ENCODE data around the gene GPSM3. TPM values are rescaled to one million over a fixed set of nuclear protein-coding genes. Genes with fewer than 3 reads are reported as not detected.

The GPSM3 gene
- total and polyA plus RNA-seq, 4 donors, result 8.1 to 145 (median 47.3) TPM

DNA sequence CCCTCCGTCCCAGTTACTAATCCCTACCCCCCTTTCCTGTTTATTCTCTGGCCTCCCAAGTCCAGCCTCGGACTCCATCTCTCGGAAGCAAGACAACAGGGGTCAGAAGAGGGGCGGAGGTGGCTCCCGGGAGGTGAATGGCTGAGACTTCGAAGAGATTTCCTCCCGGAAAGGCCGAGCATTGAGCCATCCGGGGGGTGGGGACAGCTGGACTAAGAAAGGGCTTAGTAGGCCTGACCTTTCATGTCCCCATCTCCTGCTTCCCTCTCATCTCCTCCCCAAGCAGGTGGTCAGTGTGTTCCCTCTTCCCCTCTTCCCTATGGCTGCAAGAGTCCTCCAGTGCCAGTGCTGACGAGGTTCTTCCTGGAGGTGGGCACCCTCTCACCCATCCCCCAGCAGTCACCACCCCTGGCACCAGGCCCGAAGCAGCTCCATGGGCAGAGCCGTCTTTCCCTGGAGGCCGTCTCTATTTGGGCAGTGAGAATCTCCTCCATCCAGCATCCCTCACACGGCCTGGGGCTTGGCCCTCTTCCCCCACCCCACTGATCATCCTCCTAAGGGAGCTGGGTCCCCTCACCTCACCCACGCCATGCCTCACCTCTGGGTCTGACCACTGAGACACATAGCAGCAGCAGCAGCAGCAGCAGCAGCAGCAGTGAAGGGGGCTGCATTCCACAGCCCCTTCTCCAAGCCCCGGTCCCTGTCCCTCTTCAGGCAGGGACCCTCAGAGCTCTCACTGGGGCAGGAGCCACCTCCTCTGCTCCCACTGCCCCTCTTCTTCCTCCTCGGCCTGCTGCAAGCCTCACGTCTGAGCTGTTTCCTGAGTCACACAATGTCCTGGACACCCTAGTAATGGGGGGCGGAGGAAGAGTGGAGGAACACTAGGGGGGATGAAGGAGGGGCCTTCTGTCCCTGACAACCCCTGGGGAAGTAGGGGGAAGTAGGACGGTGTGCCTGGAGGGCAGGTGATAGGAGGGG lies 31.1 kb upstream of the GPSM3 start, which contains the start of gene NOTCH4:
Gene NOTCH4, minus strand, starts transcription at position 810 of the 978 bp plus-strand sequence. Its CDS starts 139 bp downstream, at position 671.
- Histone ChIP-seq H3K27ac (ENCODE audit: low read depth in 1 of 2, low read length in 1 of 2) (peak within 1 kb of the TSS; percentile 45 to 76), H3K36me3 (ENCODE audit: control insufficient read depth in 4 of 4, insufficient read depth in 4 of 4, low read length in 4 of 4) (peaks cover 0 to 6% (median 0%) of the 10 kb centered on the region in 4 donors), H3K4me3 (peak within 1 kb of the TSS; percentile 20), H3K9ac (ENCODE audit: insufficient read depth in 1 of 2, low read length in 2 of 2) (no peak within 1 kb of the TSS), H3K9me3 (ENCODE audit: control insufficient read depth in 4 of 4, insufficient read depth in 3 of 4, low read length in 3 of 4) (no peaks in the 10 kb centered on the region), H3K4me1 (ENCODE audit: control insufficient read depth in 5 of 5, insufficient read depth in 5 of 5, low read length in 5 of 5) (peaks cover 0 to 7% (median 0%) of the 10 kb centered on the region in 5 donors), H3K27me3 (ENCODE audit: control insufficient read depth in 3 of 3, insufficient read depth in 3 of 3, low read length in 2 of 3) (no peaks in the 10 kb centered on the region)
- TF ChIP-seq, protein P1, sequence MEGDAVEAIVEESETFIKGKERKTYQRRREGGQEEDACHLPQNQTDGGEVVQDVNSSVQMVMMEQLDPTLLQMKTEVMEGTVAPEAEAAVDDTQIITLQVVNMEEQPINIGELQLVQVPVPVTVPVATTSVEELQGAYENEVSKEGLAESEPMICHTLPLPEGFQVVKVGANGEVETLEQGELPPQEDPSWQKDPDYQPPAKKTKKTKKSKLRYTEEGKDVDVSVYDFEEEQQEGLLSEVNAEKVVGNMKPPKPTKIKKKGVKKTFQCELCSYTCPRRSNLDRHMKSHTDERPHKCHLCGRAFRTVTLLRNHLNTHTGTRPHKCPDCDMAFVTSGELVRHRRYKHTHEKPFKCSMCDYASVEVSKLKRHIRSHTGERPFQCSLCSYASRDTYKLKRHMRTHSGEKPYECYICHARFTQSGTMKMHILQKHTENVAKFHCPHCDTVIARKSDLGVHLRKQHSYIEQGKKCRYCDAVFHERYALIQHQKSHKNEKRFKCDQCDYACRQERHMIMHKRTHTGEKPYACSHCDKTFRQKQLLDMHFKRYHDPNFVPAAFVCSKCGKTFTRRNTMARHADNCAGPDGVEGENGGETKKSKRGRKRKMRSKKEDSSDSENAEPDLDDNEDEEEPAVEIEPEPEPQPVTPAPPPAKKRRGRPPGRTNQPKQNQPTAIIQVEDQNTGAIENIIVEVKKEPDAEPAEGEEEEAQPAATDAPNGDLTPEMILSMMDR (IDR thresholded peaks at IDR 0.05; ENCODE audit: control extremely low read depth, extremely low read depth), result no peak
- ATAC-seq (ENCODE audit: insufficient read depth, low FRiP score), result no peak
- WGBS, 2 donors, result 53 to 54% methylated on average over 19 to 20 of the region's 20 CpGs
- peak in 1 of 3 donors; percentile 20 for DNase-seq

- Histone ChIP-seq H3K27ac (ENCODE audit: low read depth in 1 of 2, low read length in 1 of 2) (peak overlapping the region; percentile 4 to 18), H3K27me3 (ENCODE audit: control insufficient read depth in 3 of 3, insufficient read depth in 3 of 3, low read length in 2 of 3) (no peaks in the 10 kb centered on the region), H3K4me3 (peak overlapping the region; percentile 19), H3K4me1 (ENCODE audit: control insufficient read depth in 5 of 5, insufficient read depth in 5 of 5, low read length in 5 of 5) (peaks cover 0 to 7% (median 0%) of the 10 kb centered on the region in 5 donors), H3K36me3 (ENCODE audit: control insufficient read depth in 4 of 4, insufficient read depth in 4 of 4, low read length in 4 of 4) (peaks cover 0 to 6% (median 0%) of the 10 kb centered on the region in 4 donors), H3K9ac (ENCODE audit: insufficient read depth in 1 of 2, low read length in 2 of 2) (no peak overlapping the region), H3K9me3 (ENCODE audit: control insufficient read depth in 4 of 4, insufficient read depth in 3 of 4, low read length in 3 of 4) (no peaks in the 10 kb centered on the region)
- ATAC-seq (ENCODE audit: insufficient read depth, low FRiP score), result no peak
- TF ChIP-seq, protein P1 (IDR thresholded peaks at IDR 0.05; ENCODE audit: control extremely low read depth, extremely low read depth), result no peak
- WGBS, 2 donors, result 70 to 90% methylated on average over 7 to 8 of the region's 8 CpGs
- DNase-seq, result no peak
Observed at GRCh38 chr6:32222333-32223230, 30.1 kb upstream of the GPSM3 start.

- H3K36me3 ChIP-seq (ENCODE audit: control insufficient read depth in 4 of 4, insufficient read depth in 4 of 4, low read length in 4 of 4), result peaks cover 0 to 6% (median 0%) of the 10 kb centered on the region in 4 donors
- ATAC-seq (ENCODE audit: insufficient read depth, low FRiP score) (no peak), DNase-seq (no peak)
- H3K27me3 ChIP-seq (ENCODE audit: control insufficient read depth in 3 of 3, insufficient read depth in 3 of 3, low read length in 2 of 3), result no peaks in the 10 kb centered on the region
- H3K9ac ChIP-seq (ENCODE audit: insufficient read depth in 1 of 2, low read length in 2 of 2), result no peak overlapping the region
- H3K9me3 ChIP-seq (ENCODE audit: control insufficient read depth in 4 of 4, insufficient read depth in 3 of 4, low read length in 3 of 4), result no peaks in the 10 kb centered on the region
- no peak overlapping the region for H3K27ac ChIP-seq (ENCODE audit: low read depth in 1 of 2, low read length in 1 of 2)
- TF ChIP-seq, protein P1 (IDR thresholded peaks at IDR 0.05; ENCODE audit: control extremely low read depth, extremely low read depth), result no peak
- H3K4me1 ChIP-seq (ENCODE audit: control insufficient read depth in 5 of 5, insufficient read depth in 5 of 5, low read length in 5 of 5), result peaks cover 0 to 7% (median 0%) of the 10 kb centered on the region in 5 donors
- no peak overlapping the region for H3K4me3 ChIP-seq
- WGBS, 2 donors, result 76 to 93% methylated on average over 4 of the region's 4 CpGs
Observed at GRCh38 chr6:32220021-32220420, 27.6 kb upstream of the GPSM3 start.

All from lung (tissue), 12 donors.